ENCODE measurements around the gene NME5. TPM values are rescaled to one million over a fixed set of nuclear protein-coding genes. Genes with fewer than 3 reads are reported as not detected.

The NME5 gene
- total RNA-seq, 4 donors from 2014 or later = 4.3 to 14.4 (median 12.0) TPM

DNA sequence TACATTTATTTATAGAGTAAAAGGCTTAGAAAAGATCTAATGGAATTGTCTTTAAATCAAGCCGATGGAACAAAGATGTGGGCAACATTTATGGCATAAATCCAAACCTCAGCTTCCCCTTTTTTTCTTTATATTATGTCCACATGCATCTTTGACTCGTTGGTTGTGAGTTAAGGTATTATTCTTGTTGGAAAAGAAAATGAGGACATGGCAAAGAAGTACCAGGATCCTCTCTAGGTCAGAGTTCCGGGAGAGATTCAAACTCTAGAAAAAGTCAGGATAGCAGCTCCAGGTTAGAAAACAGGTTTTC is 508 bp upstream of the NME5 start:
- H3K4me3 ChIP-seq (replicated peaks in 1 of 3) = peak overlapping the region in 1 of 3 donors; percentile 47
- intact Hi-C loops (cut with DNase I) = loop anchor here (10.0 kb wide), 1 partner anchor 515 kb away; no protein-coding TSS in a partner anchor
- H3K27ac ChIP-seq = no peak overlapping the region
- DNase-seq = no peak
- no peaks in the 10 kb centered on the region for H3K9me3 ChIP-seq
- no peaks in the 10 kb centered on the region for H3K27me3 ChIP-seq
- 52 to 56% methylated on average over 3 of the region's 3 CpGs for WGBS, 2 donors
- TF ChIP-seq, protein P1, sequence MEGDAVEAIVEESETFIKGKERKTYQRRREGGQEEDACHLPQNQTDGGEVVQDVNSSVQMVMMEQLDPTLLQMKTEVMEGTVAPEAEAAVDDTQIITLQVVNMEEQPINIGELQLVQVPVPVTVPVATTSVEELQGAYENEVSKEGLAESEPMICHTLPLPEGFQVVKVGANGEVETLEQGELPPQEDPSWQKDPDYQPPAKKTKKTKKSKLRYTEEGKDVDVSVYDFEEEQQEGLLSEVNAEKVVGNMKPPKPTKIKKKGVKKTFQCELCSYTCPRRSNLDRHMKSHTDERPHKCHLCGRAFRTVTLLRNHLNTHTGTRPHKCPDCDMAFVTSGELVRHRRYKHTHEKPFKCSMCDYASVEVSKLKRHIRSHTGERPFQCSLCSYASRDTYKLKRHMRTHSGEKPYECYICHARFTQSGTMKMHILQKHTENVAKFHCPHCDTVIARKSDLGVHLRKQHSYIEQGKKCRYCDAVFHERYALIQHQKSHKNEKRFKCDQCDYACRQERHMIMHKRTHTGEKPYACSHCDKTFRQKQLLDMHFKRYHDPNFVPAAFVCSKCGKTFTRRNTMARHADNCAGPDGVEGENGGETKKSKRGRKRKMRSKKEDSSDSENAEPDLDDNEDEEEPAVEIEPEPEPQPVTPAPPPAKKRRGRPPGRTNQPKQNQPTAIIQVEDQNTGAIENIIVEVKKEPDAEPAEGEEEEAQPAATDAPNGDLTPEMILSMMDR (IDR thresholded peaks at IDR 0.05) = no peak
- no peak for TF ChIP-seq POLR2A (IDR thresholded peaks at IDR 0.05)
- no peaks in the 10 kb centered on the region for H3K36me3 ChIP-seq
- no peaks in the 10 kb centered on the region for H3K4me1 ChIP-seq

DNA sequence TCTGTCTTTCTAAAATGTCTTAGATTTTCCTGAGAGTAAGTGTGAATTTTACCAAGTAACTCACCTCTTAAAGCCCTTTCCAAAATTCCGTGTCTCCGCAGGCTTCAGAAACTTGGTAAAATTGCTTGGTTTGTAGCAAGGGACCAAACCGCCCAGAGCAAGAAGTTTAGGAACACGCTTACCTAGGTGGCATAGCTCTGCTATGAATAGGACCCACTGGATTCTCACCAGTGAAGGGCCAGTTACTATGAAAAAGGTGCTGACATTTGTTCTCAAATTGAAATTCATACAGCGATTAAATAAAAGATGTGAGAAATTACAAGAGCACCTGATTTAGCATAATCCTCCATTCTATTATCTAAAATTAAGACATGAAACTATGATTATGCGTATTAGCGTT is 6.7 kb downstream of the NME5 start:
- TF ChIP-seq POLR2A (IDR thresholded peaks at IDR 0.05) = no peak
- TF ChIP-seq, protein P1 (IDR thresholded peaks at IDR 0.05) = no peak
- no peaks in the 10 kb centered on the region for H3K4me1 ChIP-seq
- H3K27me3 ChIP-seq = no peaks in the 10 kb centered on the region
- DNase-seq = no peak
- intact Hi-C loops (cut with DNase I) = loop anchor here (5.0 to 10.0 kb wide), 2 partner anchors 55 to 508 kb away; no protein-coding TSS in a partner anchor
- 92 to 95% methylated on average over 7 of the region's 7 CpGs for WGBS, 2 donors
- no peak overlapping the region for H3K4me3 ChIP-seq (replicated peaks in 1 of 3)
- no peaks in the 10 kb centered on the region for H3K36me3 ChIP-seq
- H3K27ac ChIP-seq = no peak overlapping the region
- H3K9me3 ChIP-seq = no peaks in the 10 kb centered on the region

DNA sequence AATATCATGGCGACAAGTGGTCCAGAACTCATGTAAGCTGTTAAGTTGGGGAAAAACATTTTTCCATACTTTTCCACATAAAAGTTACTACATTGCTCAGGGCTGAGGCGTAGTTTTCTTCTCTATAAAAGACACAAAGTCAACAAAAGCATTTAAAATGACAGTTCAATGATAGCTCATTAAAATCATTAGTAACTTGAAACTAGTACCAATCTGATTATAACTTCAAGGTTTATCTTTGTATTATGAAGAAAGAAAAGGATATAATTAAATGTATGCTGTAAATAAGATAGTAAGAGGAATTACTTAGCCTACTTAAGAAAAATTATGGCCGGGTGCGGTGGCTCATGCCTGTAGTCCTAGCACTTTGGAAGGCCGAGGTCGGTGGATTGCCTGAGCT is 9.9 kb downstream of the NME5 start:
- intact Hi-C loops (cut with DNase I) = no loop called here
- H3K27ac ChIP-seq = no peak overlapping the region
- H3K4me3 ChIP-seq (replicated peaks in 1 of 3) = no peak overlapping the region
- TF ChIP-seq POLR2A (IDR thresholded peaks at IDR 0.05) = no peak
- TF ChIP-seq, protein P1 (IDR thresholded peaks at IDR 0.05) = no peak
- H3K4me1 ChIP-seq = no peaks in the 10 kb centered on the region
- no peak for DNase-seq
- no peaks in the 10 kb centered on the region for H3K36me3 ChIP-seq
- no peaks in the 10 kb centered on the region for H3K27me3 ChIP-seq
- WGBS, 2 donors = 95 to 96% methylated on average over 6 of the region's 6 CpGs
- H3K9me3 ChIP-seq = no peaks in the 10 kb centered on the region

DNA sequence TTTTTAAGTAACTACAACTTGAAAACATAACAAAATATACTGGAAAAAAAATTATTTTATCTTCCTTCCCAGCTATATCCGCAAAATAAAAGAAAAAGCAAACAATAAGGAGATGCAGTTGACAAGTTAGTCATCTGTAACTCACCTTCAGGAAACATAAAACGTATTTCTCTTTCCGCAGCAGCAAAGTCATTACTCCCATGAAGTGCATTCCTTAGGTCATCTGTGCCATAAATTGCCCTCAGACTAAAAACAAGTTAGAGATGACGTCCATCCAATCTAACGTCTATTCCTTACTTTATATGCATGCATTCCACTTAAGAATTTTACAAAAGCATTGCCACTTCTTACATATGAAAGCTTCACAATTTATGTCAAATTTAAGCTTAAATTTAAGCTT is 10.9 kb downstream of the NME5 start:
- no peaks in the 10 kb centered on the region for H3K4me1 ChIP-seq
- no peaks in the 10 kb centered on the region for H3K36me3 ChIP-seq
- no peaks in the 10 kb centered on the region for H3K9me3 ChIP-seq
- H3K27me3 ChIP-seq = no peaks in the 10 kb centered on the region
- no peak overlapping the region for H3K27ac ChIP-seq
- no peak for TF ChIP-seq POLR2A (IDR thresholded peaks at IDR 0.05)
- TF ChIP-seq, protein P1 (IDR thresholded peaks at IDR 0.05) = no peak
- DNase-seq = no peak
- H3K4me3 ChIP-seq (replicated peaks in 1 of 3) = no peak overlapping the region
- 57 to 67% methylated on average over 5 of the region's 5 CpGs for WGBS, 2 donors
- intact Hi-C loops (cut with DNase I) = no loop called here

DNA sequence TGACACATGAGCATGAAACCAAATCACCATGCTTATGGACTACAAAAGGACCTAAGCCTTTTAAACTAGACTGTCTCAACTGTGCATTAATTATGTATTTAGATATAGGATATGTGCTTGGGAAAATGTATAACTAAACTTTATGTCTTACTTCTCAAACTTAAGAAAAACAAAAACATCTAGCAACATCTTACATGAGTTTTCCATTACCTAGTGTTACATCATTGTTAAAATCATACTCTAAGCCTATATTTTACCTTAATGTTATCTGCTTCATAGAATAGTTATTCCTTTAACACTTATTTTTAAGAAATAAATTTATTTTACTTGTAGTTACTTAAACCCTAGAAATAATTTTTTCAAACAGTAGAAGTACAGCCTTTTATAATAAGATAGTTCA is 24.0 kb downstream of the NME5 start:
- H3K27ac ChIP-seq = no peak overlapping the region
- intact Hi-C loops (cut with DNase I) = no loop called here
- peaks cover 5 to 9% of the 10 kb centered on the region in 2 donors for H3K4me1 ChIP-seq
- DNase-seq = no peak
- H3K9me3 ChIP-seq = no peaks in the 10 kb centered on the region
- H3K36me3 ChIP-seq = no peaks in the 10 kb centered on the region
- TF ChIP-seq, protein P1 (IDR thresholded peaks at IDR 0.05) = no peak
- no peak for TF ChIP-seq POLR2A (IDR thresholded peaks at IDR 0.05)
- H3K27me3 ChIP-seq = no peaks in the 10 kb centered on the region
- H3K4me3 ChIP-seq (replicated peaks in 1 of 3) = no peak overlapping the region
